Posterior vena cava (tissue), 2 donors: ENCODE measurements around the gene EIF4E2. TPM values are rescaled to one million over a fixed set of nuclear protein-coding genes. Genes with fewer than 3 reads are reported as not detected.

Experiments
- DNase-seq: peaks from one replicate; pipeline ENCODE4 v3.0.0-alpha.2; 2020; ENCODE audit warnings: low spot score
- intact Hi-C, 2 donors: fragments of 100-400 bp; cut with DNase I; formaldehyde crosslinking; loops; one replicate each; pipeline versions ENCODE4 v1.14.1 to v1.14.2; 2022 to 2023
- long read RNA-seq, 2 donors: library from polyadenylated mRNA; unstranded; transcript quantifications; one replicate each; pipeline ENCODE4 v2.0.0, GENCODE V29; 2020 to 2021
- total RNA-seq, 2 donors: library from RNA; stranded (reverse); fragmentation: NEBNext Ultra II Directional; extraction: Animal tissue kit (Norgen Biotek cat#: 25700); gene quantifications; one replicate each; pipeline ENCODE4 v1.2.1, GENCODE V29; 2021
- donor health status: DM: yes; HTN: yes; CAD: no.
- donor health status: DM: yes; HTN: yes; CAD: no.

EIF4E2 gene
- 10 to 100 TPM; 49.1 to 49.6 TPM for total RNA-seq
- long read RNA-seq, donor 1, transcript EIF4E2-207 (8 exons, 3,525 nt) = major isoform, 6 of 20 reads
- long read RNA-seq, donor 1, transcript EIF4E2-202 (7 exons, 3,448 nt) = minor isoform, 5 of 20 reads
- long read RNA-seq, donor 1, partial matches to known transcripts = 0 of 20 reads
- long read RNA-seq, donor 1, other reads (novel, unspliced or antisense) = 7 of 20 reads
- long read RNA-seq, donor 2, transcript EIF4E2-207 (8 exons, 3,525 nt) = minor isoform, 5 of 53 reads
- long read RNA-seq, donor 2, transcript EIF4E2-201 (7 exons, 1,604 nt) = major isoform, 33 of 53 reads
- long read RNA-seq, donor 2, partial matches to known transcripts = 1 of 53 reads
- long read RNA-seq, donor 2, other reads (novel, unspliced or antisense) = 4 of 53 reads

GRCh38 chr2:232550354-232551249 is at the start of gene EIF4E2, which contains the start of gene TIGD1:
EIF4E2 (plus strand) TSS chr2:232550689; CDS start chr2:232550725, 36 bp downstream.
TIGD1 (minus strand) TSS chr2:232550557; CDS start chr2:232549882, 675 bp downstream.
- peak; percentile 98 for DNase-seq
- intact Hi-C loops = no loop called here

GRCh38 chr2:232501331-232501771 is 49.1 kb upstream of the EIF4E2 start:
- no peak for DNase-seq
- intact Hi-C loops = no loop called here

- DNase-seq = no peak
- intact Hi-C loops = no loop called here
Measured at GRCh38 chr2:232501794-232502390, 48.6 kb upstream of the EIF4E2 start.

GRCh38 chr2:232502511-232502910 is 48.0 kb upstream of the EIF4E2 start:
- intact Hi-C loops = no loop called here
- no peak for DNase-seq

- DNase-seq = no peak
- intact Hi-C loops = no loop called here
Measured at GRCh38 chr2:232502911-232503808, 47.3 kb upstream of the EIF4E2 start.

GRCh38 chr2:232503809-232504323 is 46.6 kb upstream of the EIF4E2 start:
- no peak for DNase-seq
- intact Hi-C loops = no loop called here

GRCh38 chr2:232504438-232504837 is 46.1 kb upstream of the EIF4E2 start:
- intact Hi-C loops = no loop called here

GRCh38 chr2:232505856-232506255 is 44.6 kb upstream of the EIF4E2 start:
- intact Hi-C loops = no loop called here
- DNase-seq = no peak

More at GRCh38 chr2:232504438-232504837, 46.1 kb upstream of the EIF4E2 start:
- no peak for DNase-seq

- intact Hi-C loops = no loop called here
- no peak for DNase-seq
Measured at GRCh38 chr2:232506709-232507108, 43.8 kb upstream of the EIF4E2 start.

- DNase-seq = no peak
- intact Hi-C loops = no loop called here
Measured at GRCh38 chr2:232508251-232508650, 42.2 kb upstream of the EIF4E2 start.

GRCh38 chr2:232511336-232511890 is 39.1 kb upstream of the EIF4E2 start:
- DNase-seq = no peak
- intact Hi-C loops = no loop called here

- intact Hi-C loops = no loop called here
- DNase-seq = no peak
Measured at GRCh38 chr2:232512602-232513001, 37.9 kb upstream of the EIF4E2 start.

- intact Hi-C loops = no loop called here
- no peak for DNase-seq
Measured at GRCh38 chr2:232513353-232513752, 37.1 kb upstream of the EIF4E2 start.

GRCh38 chr2:232515639-232516038 is 34.9 kb upstream of the EIF4E2 start:
- DNase-seq = no peak
- intact Hi-C loops = no loop called here

GRCh38 chr2:232516551-232516950 is 33.9 kb upstream of the EIF4E2 start:
- intact Hi-C loops = no loop called here
- no peak for DNase-seq

- intact Hi-C loops = no loop called here
Measured at GRCh38 chr2:232518844-232519243, 31.6 kb upstream of the EIF4E2 start.

GRCh38 chr2:232519581-232520438 is 30.7 kb upstream of the EIF4E2 start, which contains the start of gene PRSS56:
PRSS56 (plus strand) TSS chr2:232520388; CDS start chr2:232520599, 211 bp downstream.
- intact Hi-C loops = loop anchor here in 1 of 2 donors (10.0 kb wide), 2 partner anchors 75 to 605 kb away; no protein-coding TSS in a partner anchor
- no peak for DNase-seq

More at GRCh38 chr2:232518844-232519243, 31.6 kb upstream of the EIF4E2 start:
- DNase-seq = no peak
